ENCODE data around the gene KCNN2.

Gene KCNN2

GRCh38 chr5:114324282-114324681 lies 37.6 kb upstream of the KCNN2 start:
- no peak for TF ChIP-seq CTCF (IDR thresholded peaks at IDR 0.05; ENCODE audit: low read depth, low read length)

DNA sequence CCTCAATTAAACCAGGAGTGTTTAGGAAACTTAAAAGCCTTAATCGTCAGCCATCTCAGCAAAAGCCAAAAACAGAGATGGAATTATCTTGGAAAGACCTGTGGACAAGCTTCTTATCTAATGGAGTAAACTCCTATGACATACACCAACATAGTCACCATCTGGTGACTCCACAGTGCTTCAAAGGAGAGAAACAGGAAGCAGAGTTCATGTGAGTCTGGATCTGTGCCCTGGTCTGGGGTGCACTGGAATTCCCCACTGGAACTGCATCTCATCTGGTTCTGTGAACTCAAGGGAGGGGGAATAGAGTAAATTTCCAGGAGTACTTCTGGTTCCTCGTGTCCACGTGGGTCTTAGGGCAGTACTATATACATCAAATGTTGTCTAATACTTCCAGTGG lies 36.3 kb upstream of the KCNN2 start:
- no peak for DNase-seq (ENCODE audit: extremely low read depth, low read depth)
- TF ChIP-seq CTCF (IDR thresholded peaks at IDR 0.05; ENCODE audit: low read depth, low read length): no peak

More at GRCh38 chr5:114324282-114324681, 37.6 kb upstream of the KCNN2 start:
- DNase-seq (ENCODE audit: extremely low read depth, low read depth): no peak

DNA sequence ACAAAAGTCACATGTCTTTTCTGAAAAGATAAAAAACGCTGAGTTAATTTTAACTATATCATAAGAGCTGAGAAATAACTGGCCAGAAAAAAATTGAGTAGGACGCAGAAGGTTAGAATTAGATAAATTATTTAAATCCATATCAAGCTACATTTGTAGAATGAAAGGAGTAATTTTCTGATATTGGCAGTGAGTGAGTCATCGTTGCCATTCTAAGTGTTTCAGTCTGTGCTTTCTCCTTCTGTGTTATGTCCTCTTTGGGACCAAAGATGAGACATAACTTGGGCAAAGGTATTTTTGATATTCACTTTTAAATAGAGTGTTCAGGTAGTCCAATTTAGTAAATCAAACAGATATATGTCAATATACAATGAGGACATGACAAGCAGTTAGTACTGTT lies 34.4 kb upstream of the KCNN2 start:
- DNase-seq (ENCODE audit: extremely low read depth, low read depth): no peak
- TF ChIP-seq CTCF (IDR thresholded peaks at IDR 0.05; ENCODE audit: low read depth, low read length): no peak

GRCh38 chr5:114327987-114328386 lies 33.9 kb upstream of the KCNN2 start:
- DNase-seq (ENCODE audit: extremely low read depth, low read depth): no peak
- no peak for TF ChIP-seq CTCF (IDR thresholded peaks at IDR 0.05; ENCODE audit: low read depth, low read length)

DNA sequence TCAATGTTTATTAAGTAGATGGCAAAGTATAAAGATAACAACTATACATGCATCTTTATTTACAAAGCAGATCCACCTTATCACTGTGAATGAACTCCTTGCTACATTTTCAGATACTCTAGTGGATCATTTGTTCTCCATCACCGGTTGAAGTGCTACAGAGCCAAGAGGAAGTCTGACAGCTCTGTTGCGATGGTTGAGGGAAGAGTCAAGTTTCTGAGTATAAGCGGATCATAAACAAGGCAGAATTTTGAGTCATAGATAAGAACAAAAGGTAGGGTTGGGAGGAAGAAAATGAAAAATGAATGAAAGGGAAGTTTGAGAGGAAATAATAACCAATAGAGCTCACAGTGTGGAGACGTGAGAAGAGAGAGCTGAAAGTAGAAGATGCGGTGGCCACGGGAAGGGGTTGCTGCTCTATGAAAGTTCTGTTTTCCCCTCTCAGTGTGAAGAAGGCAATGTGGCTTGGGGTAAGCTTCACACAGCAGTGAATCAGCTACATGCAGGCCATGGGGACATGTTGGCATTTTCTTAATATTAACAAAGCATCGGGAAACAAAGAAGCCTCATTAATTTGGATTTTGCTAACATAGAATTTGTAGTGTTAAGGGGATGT lies 30.8 kb upstream of the KCNN2 start:
- no peak for TF ChIP-seq CTCF (IDR thresholded peaks at IDR 0.05; ENCODE audit: low read depth, low read length)

GRCh38 chr5:114332493-114332892 lies 29.4 kb upstream of the KCNN2 start:
- DNase-seq (ENCODE audit: extremely low read depth, low read depth): no peak
- TF ChIP-seq CTCF (IDR thresholded peaks at IDR 0.05; ENCODE audit: low read depth, low read length): no peak

More for the DNA sequence above, 30.8 kb upstream of the KCNN2 start:
- no peak for DNase-seq (ENCODE audit: extremely low read depth, low read depth)

DNA sequence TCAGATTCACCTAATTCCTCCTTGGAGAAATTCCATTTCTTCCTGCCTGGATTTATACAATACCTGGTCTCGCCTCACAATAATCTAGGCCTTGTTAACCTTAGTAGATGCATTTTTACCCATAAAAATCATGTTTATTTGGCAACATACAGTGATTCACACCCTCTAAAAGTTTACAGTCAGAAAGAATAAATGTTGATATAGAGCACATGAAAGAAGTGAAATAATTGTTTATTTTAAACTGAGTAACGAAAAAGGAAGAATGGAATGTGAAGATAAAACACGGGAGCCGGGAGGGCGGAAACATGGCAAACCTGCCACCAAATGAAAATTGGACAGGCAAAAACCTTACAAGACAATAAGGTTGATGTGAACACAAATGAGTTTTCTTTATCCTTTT lies 28.9 kb upstream of the KCNN2 start:
- DNase-seq (ENCODE audit: extremely low read depth, low read depth): no peak
- no peak for TF ChIP-seq CTCF (IDR thresholded peaks at IDR 0.05; ENCODE audit: low read depth, low read length)

Data from AG09319 (cell line).